ENCODE data around the gene MT1G. TPM values are rescaled to one million over a fixed set of nuclear protein-coding genes. Genes with fewer than 3 reads are reported as not detected.

The MT1G gene
- total RNA-seq, 1 experiment from 2014 or later, result not detected

DNA sequence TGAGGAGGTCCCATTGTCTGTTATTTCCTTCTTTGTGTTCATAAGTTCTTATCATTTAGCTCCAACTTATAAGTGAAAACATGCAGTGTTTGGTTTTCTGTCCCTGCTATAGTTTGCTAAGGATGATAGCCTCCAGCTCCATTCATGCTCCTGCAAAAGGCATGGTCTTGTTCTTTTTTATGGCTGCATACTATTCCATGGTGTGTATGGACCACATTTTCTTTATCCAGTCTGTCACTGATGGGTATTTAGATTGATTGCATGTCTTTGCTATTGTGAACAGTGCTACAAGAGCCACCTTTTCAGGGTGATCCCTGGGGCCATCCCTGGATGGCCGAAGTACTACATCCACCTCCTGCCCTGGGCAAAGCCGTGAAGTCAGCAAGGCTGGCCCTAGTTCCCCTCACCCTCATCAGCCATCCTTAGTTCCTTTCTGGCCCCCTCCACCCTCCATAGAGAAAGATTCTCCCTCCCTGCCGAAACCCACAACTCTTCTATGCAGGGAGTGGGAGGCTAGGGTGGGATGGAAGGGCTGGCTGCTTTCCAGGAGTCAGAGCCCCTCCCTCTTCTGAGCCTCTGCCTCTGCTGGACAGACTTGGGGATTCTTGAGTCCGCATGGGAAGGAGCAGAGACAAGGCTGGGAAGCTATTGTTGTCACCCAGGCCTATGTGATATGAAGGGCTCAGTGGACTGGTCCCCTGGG lies 22.7 kb upstream of the MT1G start:
- H3K9me3 Mint-ChIP-seq (ENCODE audit: low read depth, unreplicated experiment), result no peaks in the 10 kb centered on the region
- BruUV-seq (replicated peaks), result no TSS peak
- CTCF ChIA-PET, result interaction anchor here (0.9 kb wide), 1 partner anchor 87 kb away, joined by 6 read pairs; no protein-coding TSS in a partner anchor

DNA sequence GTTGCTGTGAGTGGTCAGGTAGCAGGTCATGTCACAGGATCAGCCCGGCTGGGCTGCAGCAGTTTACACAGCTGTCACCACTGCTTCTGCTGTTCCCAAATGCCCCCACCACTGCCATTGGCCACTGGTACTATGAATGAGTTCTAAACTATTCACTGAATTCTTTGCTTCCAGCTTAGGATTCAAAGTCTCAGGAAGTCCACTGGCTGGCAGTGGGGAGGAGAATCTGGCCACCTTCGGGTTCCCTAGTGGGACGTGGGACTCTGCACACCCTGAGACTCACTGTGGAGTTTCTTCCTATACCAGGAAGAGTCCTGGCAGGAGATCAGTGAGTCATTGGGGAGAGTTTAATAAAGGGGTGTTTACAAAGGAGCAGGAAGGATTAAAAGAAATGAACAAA lies 21.3 kb upstream of the MT1G start:
- BruUV-seq (replicated peaks), result no TSS peak
- H3K36me3 Mint-ChIP-seq (ENCODE audit: insufficient read depth, unreplicated experiment), result no peaks in the 10 kb centered on the region

More for the DNA sequence above, 22.7 kb upstream of the MT1G start:
- Mint-ChIP-seq H3K4me1 (ENCODE audit: low read depth, unreplicated experiment) (peaks cover 36% of the 10 kb centered on the region), H3K27me3 (ENCODE audit: unreplicated experiment) (no peaks in the 10 kb centered on the region), H3K36me3 (ENCODE audit: insufficient read depth, unreplicated experiment) (no peaks in the 10 kb centered on the region), H3K27ac (ENCODE audit: unreplicated experiment) (no peak overlapping the region), H3K4me3 (ENCODE audit: low read depth, unreplicated experiment) (no peak overlapping the region)
- intact Hi-C loops (cut with micrococcal nuclease; ENCODE audit: unreplicated experiment), result no loop called here
- DNase-seq, result no peak
- TF ChIP-seq CTCF (IDR thresholded peaks at IDR 0.05; ENCODE audit: unreplicated experiment), result no peak

DNA sequence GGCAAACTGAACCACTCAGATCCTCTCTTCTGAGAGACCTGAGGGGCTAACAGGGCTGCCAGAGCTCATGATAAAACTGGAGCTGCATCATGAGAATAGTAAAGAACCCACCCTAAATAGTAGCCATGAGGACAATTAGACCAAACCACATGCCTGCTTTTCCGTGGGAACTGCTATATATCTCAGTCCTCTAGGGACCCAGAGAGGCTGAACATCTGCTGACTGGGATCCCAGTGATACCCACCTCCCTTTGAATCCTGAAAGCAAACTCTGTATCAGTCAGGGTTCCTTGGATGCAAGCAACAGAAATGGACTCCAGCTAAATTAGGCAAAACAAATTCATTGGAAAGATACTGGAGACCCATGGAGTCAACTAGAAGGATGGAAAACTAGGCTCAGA lies 20.9 kb upstream of the MT1G start:
- CTCF ChIA-PET, result no interaction called here
- Mint-ChIP-seq H3K4me1 (ENCODE audit: low read depth, unreplicated experiment) (peaks cover 36% of the 10 kb centered on the region), H3K9me3 (ENCODE audit: low read depth, unreplicated experiment) (no peaks in the 10 kb centered on the region), H3K36me3 (ENCODE audit: insufficient read depth, unreplicated experiment) (no peaks in the 10 kb centered on the region), H3K27ac (ENCODE audit: unreplicated experiment) (no peak overlapping the region), H3K27me3 (ENCODE audit: unreplicated experiment) (peaks cover 13% of the 10 kb centered on the region), H3K4me3 (ENCODE audit: low read depth, unreplicated experiment) (no peak overlapping the region)
- no TSS peak for BruUV-seq (replicated peaks)
- intact Hi-C loops (cut with micrococcal nuclease; ENCODE audit: unreplicated experiment), result no loop called here
- DNase-seq, result no peak
- TF ChIP-seq CTCF (IDR thresholded peaks at IDR 0.05; ENCODE audit: unreplicated experiment), result no peak

More for the DNA sequence above, 21.3 kb upstream of the MT1G start:
- Mint-ChIP-seq H3K9me3 (ENCODE audit: low read depth, unreplicated experiment) (no peaks in the 10 kb centered on the region), H3K4me3 (ENCODE audit: low read depth, unreplicated experiment) (no peak overlapping the region), H3K27me3 (ENCODE audit: unreplicated experiment) (peaks cover 9% of the 10 kb centered on the region), H3K4me1 (ENCODE audit: low read depth, unreplicated experiment) (peaks cover 36% of the 10 kb centered on the region), H3K27ac (ENCODE audit: unreplicated experiment) (no peak overlapping the region)
- no peak for DNase-seq
- TF ChIP-seq CTCF (IDR thresholded peaks at IDR 0.05; ENCODE audit: unreplicated experiment), result no peak
- intact Hi-C loops (cut with micrococcal nuclease; ENCODE audit: unreplicated experiment), result no loop called here
- CTCF ChIA-PET, result no interaction called here

DNA sequence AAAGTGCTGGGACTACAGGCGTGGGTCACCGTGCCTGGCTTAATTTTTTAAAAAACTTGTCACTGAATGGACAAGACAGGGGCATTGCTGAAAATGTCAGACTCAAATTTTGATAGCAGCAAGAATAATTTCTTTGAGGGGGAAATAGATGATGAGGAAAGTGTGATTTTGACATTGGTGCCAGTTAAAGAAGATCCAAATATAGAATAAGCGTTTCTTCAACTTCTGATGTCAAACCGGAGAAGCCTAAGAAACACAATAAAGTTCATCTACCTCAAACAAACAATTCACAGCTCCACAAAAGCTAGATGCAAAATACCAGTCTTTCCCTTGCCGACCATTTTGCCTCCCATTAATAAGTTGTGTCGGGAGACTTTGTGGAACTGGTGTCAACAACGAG lies 18.9 kb upstream of the MT1G start:
- BruUV-seq (replicated peaks), result no TSS peak
- intact Hi-C loops (cut with micrococcal nuclease; ENCODE audit: unreplicated experiment), result no loop called here
- Mint-ChIP-seq H3K36me3 (ENCODE audit: insufficient read depth, unreplicated experiment) (peaks cover 17% of the 10 kb centered on the region), H3K27ac (ENCODE audit: unreplicated experiment) (no peak overlapping the region), H3K4me1 (ENCODE audit: low read depth, unreplicated experiment) (peaks cover 31% of the 10 kb centered on the region), H3K27me3 (ENCODE audit: unreplicated experiment) (peaks cover 13% of the 10 kb centered on the region), H3K9me3 (ENCODE audit: low read depth, unreplicated experiment) (no peaks in the 10 kb centered on the region), H3K4me3 (ENCODE audit: low read depth, unreplicated experiment) (no peak overlapping the region)
- TF ChIP-seq CTCF (IDR thresholded peaks at IDR 0.05; ENCODE audit: unreplicated experiment), result no peak
- CTCF ChIA-PET, result no interaction called here
- DNase-seq, result no peak
